ENCODE measurements around the gene TNKS1BP1. TPM values are rescaled to one million over a fixed set of nuclear protein-coding genes. Genes with fewer than 3 reads are reported as not detected.

The TNKS1BP1 gene
- total and polyA plus RNA-seq, 2 experiments from 2014 or later, result 54.9 to 104 TPM

GRCh38 chr11:57356268-57356667 lies 31.5 kb upstream of the TNKS1BP1 start:
- Histone ChIP-seq H3K79me2 (no peaks in the 10 kb centered on the region), H3K4me1 (ENCODE audit: insufficient read depth) (peaks cover 6% of the 10 kb centered on the region), H3K27me3 (no peaks in the 10 kb centered on the region), H2AFZ (no peak overlapping the region), H3K36me3 (replicated peaks; ENCODE audit: insufficient read depth, low read depth) (no peaks in the 10 kb centered on the region), H4K20me1 (ENCODE audit: insufficient read depth, poor library complexity, severe bottlenecking) (no peaks in the 10 kb centered on the region), H3K27ac (no peak overlapping the region), H3K9me2 (replicated peaks; ENCODE audit: insufficient read depth) (no peaks in the 10 kb centered on the region), H3K4me3 (no peak overlapping the region), H3K4me2 (no peak overlapping the region), H3K9me3 (ENCODE audit: low read depth) (no peaks in the 10 kb centered on the region)
- DNase-seq (ENCODE audit: low spot score), result no peak
- TF ChIP-seq CTCF (IDR thresholded peaks at IDR 0.05; ENCODE audit: poor library complexity) (no peak), EZH2 (IDR thresholded peaks at IDR 0.05; ENCODE audit: borderline replicate concordance) (no peak), EZH2phosphoT487 (IDR thresholded peaks at IDR 0.05; ENCODE audit: low read depth, severe bottlenecking, unreplicated experiment) (no peak)
- 88% methylated on average over 9 of the region's 9 CpGs for WGBS (ENCODE audit: low lambda C conversion rate, missing lambda C conversion rate)

- H3K36me3 ChIP-seq (replicated peaks; ENCODE audit: insufficient read depth, low read depth), result no peaks in the 10 kb centered on the region
- no peak overlapping the region for H3K27ac ChIP-seq
- no peaks in the 10 kb centered on the region for H3K4me1 ChIP-seq (ENCODE audit: insufficient read depth)
- H3K4me2 ChIP-seq, result no peak overlapping the region
- no peaks in the 10 kb centered on the region for H3K9me3 ChIP-seq (ENCODE audit: low read depth)
- H3K79me2 ChIP-seq, result no peaks in the 10 kb centered on the region
- no peaks in the 10 kb centered on the region for H3K9me2 ChIP-seq (replicated peaks; ENCODE audit: insufficient read depth)
- no peak for DNase-seq (ENCODE audit: low spot score)
- TF ChIP-seq CTCF (IDR thresholded peaks at IDR 0.05; ENCODE audit: poor library complexity), result no peak
- no peak for TF ChIP-seq EZH2phosphoT487 (IDR thresholded peaks at IDR 0.05; ENCODE audit: low read depth, severe bottlenecking, unreplicated experiment)
- no peak for TF ChIP-seq EZH2 (IDR thresholded peaks at IDR 0.05; ENCODE audit: borderline replicate concordance)
- no peaks in the 10 kb centered on the region for H4K20me1 ChIP-seq (ENCODE audit: insufficient read depth, poor library complexity, severe bottlenecking)
- H2AFZ ChIP-seq, result no peak overlapping the region
- H3K4me3 ChIP-seq, result no peak overlapping the region
- WGBS (ENCODE audit: low lambda C conversion rate, missing lambda C conversion rate), result 86% methylated on average over 6 of the region's 6 CpGs
- H3K27me3 ChIP-seq, result no peaks in the 10 kb centered on the region
Observed at GRCh38 chr11:57354699-57355098, 29.9 kb upstream of the TNKS1BP1 start.

GRCh38 chr11:57353852-57354251 lies 29.1 kb upstream of the TNKS1BP1 start:
- 74% methylated on average over 4 of the region's 4 CpGs for WGBS (ENCODE audit: low lambda C conversion rate, missing lambda C conversion rate)

More at GRCh38 chr11:57353852-57354251, 29.1 kb upstream of the TNKS1BP1 start:
- H3K4me2 ChIP-seq, result no peak overlapping the region
- H4K20me1 ChIP-seq (ENCODE audit: insufficient read depth, poor library complexity, severe bottlenecking), result no peaks in the 10 kb centered on the region
- H3K9me2 ChIP-seq (replicated peaks; ENCODE audit: insufficient read depth), result no peaks in the 10 kb centered on the region
- H3K27ac ChIP-seq, result no peak overlapping the region
- H3K79me2 ChIP-seq, result no peaks in the 10 kb centered on the region
- no peaks in the 10 kb centered on the region for H3K27me3 ChIP-seq
- no peak for TF ChIP-seq CTCF (IDR thresholded peaks at IDR 0.05; ENCODE audit: poor library complexity)
- TF ChIP-seq EZH2 (IDR thresholded peaks at IDR 0.05; ENCODE audit: borderline replicate concordance), result no peak
- no peak for TF ChIP-seq EZH2phosphoT487 (IDR thresholded peaks at IDR 0.05; ENCODE audit: low read depth, severe bottlenecking, unreplicated experiment)
- no peak overlapping the region for H2AFZ ChIP-seq
- H3K4me3 ChIP-seq, result no peak overlapping the region
- no peak for DNase-seq (ENCODE audit: low spot score)
- no peaks in the 10 kb centered on the region for H3K4me1 ChIP-seq (ENCODE audit: insufficient read depth)
- no peaks in the 10 kb centered on the region for H3K36me3 ChIP-seq (replicated peaks; ENCODE audit: insufficient read depth, low read depth)
- no peaks in the 10 kb centered on the region for H3K9me3 ChIP-seq (ENCODE audit: low read depth)
